HAP-1 (cell line): Measurements from ENCODE around the gene COL8A2.

Experiments used
- DNase-seq, 2 experiments: peaks; one replicate each; pipeline ENCODE4 v3.0.0-alpha.2; 2016 to 2020; ENCODE audit warnings: low spot score in 2 of 2
- H3K27me3 ChIP-seq: fragments of 250-450 bp; sonication (Bioruptor Pico); 2 replicates; pipeline ENCODE4 v1.5.1; 2020; ENCODE audit warnings: low read depth, mild to moderate bottlenecking, moderate library complexity
- H3K36me3 ChIP-seq: fragments of 250-450 bp; sonication (Bioruptor Pico); replicated peaks from 2 replicates; pipeline ENCODE4 v1.5.1; 2020; ENCODE audit warnings: mild to moderate bottlenecking
- H3K4me1 ChIP-seq: fragments of 250-450 bp; sonication (Bioruptor Pico); 2 replicates; pipeline ENCODE4 v1.5.1; 2020; ENCODE audit warnings: mild to moderate bottlenecking
- H3K4me3 ChIP-seq: fragments of 250-450 bp; sonication (Bioruptor Pico); 2 replicates; pipeline ENCODE4 v1.5.1; 2020; ENCODE audit warnings: mild to moderate bottlenecking, moderate library complexity
- H3K9me3 ChIP-seq: fragments of 250-450 bp; sonication (Bioruptor Pico); 2 replicates; pipeline ENCODE4 v1.5.1; 2020; ENCODE audit warnings: mild to moderate bottlenecking, moderate library complexity
- in situ Hi-C: fragments of 300-500 bp; cut with MboI; formaldehyde crosslinking; loops from 3 replicates; pipeline ENCODE4 v1.14.3; 2020; ENCODE audit warnings: low sequenced_read_pairs, inconsistent platforms, mixed read lengths

COL8A2 gene

DNA sequence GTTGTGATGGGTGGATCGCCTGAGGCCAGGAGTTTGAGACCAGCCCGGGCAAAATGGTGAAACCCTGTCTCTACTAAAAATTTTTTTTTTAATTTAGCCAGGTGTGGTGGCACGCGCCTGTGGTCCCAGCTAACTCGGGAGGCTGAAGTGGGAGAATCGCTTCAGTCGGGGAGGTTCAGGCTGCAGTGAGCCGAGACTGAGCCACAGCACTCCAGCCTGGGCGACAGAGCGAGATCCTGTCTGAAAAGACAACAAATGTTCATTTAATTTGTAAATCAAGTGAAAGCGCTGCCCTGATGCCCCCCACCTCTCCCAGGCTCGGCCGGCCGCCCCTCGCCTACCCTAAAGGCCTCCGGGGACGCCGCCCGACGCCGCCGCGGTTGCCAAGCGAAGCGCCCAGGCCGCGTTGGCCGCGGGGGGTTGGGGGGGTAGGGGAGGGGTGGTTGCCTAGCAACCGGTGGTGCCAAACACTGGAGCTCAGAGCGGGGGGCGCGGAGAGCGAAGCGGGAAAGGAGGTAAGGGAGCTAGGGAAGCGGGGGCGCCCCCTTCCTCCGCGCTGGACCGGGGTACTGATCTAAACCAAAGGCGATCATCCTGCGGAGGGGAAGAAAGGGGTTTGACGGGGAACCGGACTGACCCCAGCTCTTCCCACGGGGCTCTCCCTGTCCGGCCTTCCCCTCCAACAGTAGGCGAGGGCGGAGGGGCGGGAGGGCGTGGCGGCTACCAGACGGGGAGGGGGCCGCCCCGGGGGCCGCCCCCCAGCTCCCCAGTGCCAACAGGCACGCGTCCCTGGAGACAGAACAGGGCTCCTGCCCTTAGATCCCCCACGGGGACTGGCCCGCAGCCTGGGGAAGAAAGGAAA lies 41.2 kb downstream of the COL8A2 start, which contains the start of gene TEKT2:
TSS of gene TEKT2 (plus strand) at position 460 of the 862 bp plus-strand sequence. CDS start 828 bp downstream, outside the sequence.
- no peaks in the 10 kb centered on the region for H3K9me3 ChIP-seq
- H3K27me3 ChIP-seq = no peaks in the 10 kb centered on the region
- H3K36me3 ChIP-seq = peaks cover 2% of the 10 kb centered on the region; the same call in 1 of the 2 replicates
- no peak within 1 kb of the TSS for H3K4me3 ChIP-seq
- DNase-seq = no peak
- H3K4me1 ChIP-seq = peaks cover 3% of the 10 kb centered on the region
- in situ Hi-C loops = no loop called here

DNA sequence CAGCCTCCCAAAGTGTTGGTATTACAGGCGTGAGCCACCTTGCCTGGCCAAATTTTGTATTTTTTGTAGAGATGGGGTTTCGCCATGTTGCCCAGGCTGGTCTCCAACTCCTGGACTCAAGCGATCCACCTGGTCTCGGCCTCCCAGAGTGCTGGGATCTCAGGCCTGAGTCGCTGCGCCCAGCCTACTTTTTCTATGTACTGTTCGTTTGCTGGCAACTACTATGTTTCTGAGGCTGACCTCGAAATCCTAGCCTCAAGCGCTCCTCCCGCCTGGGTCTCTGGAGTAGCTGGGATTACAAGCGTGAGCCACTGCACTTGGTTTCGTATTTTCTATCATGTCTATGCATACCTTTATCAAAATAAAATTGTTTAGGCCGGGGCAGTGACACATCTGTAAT lies 41.8 kb downstream of the COL8A2 start:
- Histone ChIP-seq H3K27me3 (no peaks in the 10 kb centered on the region), H3K4me3 (no peak overlapping the region), H3K4me1 (peaks cover under 1% of the 10 kb centered on the region), H3K9me3 (no peaks in the 10 kb centered on the region), H3K36me3 (no peaks in the 10 kb centered on the region)
- in situ Hi-C loops = no loop called here
- DNase-seq = no peak

DNA sequence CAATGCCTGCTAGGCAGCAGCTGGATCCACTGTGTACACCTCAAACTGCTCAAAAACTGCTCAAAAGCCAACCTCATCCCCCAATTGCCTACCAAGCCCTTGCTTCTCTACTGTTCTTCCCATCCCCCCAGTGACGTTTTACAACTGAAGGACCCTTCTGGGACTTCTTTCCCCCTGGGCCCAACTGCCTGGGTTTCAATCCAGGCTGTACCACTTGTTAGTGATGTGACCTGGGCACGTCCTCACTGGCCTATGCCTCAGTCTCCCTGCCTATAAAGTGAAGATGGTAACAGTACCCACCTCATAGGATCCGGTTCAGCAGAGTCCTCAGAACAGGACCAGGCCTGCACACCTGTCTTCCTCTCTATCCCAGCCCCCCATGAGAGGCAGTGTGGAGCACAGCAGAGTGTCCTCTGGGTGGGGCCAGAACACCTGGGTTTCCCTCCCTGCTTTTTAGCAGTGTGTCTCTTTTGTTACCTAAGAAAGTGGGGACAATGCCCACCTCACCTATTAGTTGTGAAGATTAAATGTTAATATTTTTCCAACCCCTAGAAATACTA lies 43.0 kb downstream of the COL8A2 start:
- Histone ChIP-seq H3K9me3 (no peaks in the 10 kb centered on the region), H3K36me3 (no peaks in the 10 kb centered on the region), H3K27me3 (no peaks in the 10 kb centered on the region), H3K4me3 (no peak overlapping the region), H3K4me1 (peaks cover 1% of the 10 kb centered on the region; the same call in 1 of the 2 replicates)
- DNase-seq = no peak
- in situ Hi-C loops = no loop called here

DNA sequence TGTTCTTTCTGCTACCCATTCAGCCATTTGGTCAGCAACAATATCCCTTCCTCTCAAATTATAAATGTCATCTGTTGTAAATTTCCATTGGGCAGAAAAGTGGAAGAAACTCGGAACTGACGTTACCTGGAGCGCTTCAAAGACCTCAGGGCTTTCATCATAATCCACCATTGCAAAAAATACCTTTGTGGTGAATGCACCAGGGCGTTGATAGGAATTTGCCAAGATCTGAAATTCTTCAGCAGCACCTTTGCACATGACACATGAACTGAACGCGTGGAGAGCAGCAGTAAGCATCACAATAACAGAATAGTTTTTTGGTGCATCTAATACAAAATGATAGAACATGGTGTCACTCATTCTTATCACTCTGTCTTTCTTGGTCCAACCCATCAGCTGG lies 44.2 kb downstream of the COL8A2 start:
- H3K4me3 ChIP-seq = no peak overlapping the region
- H3K9me3 ChIP-seq = no peaks in the 10 kb centered on the region
- no peaks in the 10 kb centered on the region for H3K36me3 ChIP-seq
- peaks cover 3% of the 10 kb centered on the region; the same call in 1 of the 2 replicates for H3K4me1 ChIP-seq
- in situ Hi-C loops = no loop called here
- DNase-seq = no peak
- H3K27me3 ChIP-seq = no peaks in the 10 kb centered on the region

DNA sequence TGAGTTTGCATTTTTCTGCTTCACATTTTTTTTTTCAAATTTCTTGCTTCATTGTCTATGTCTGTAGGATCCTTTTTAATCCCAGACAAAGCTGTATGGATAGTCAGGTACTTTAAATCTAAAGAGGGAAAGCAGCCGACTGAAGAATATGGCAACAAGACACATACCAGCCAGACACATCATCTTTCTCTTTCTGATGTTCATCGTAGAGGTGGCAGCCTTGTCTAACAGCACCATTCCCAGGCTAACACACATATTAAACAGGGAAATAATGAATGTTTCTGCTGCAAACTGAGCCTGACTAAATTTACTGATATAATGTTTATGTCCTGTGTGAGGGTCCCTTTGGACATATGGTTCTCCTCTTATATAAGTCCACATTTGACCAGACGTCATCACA lies 44.8 kb downstream of the COL8A2 start:
- Histone ChIP-seq H3K9me3 (no peaks in the 10 kb centered on the region), H3K27me3 (no peaks in the 10 kb centered on the region), H3K4me3 (no peak overlapping the region), H3K4me1 (peaks cover 3% of the 10 kb centered on the region; the same call in 1 of the 2 replicates), H3K36me3 (no peaks in the 10 kb centered on the region)
- in situ Hi-C loops = no loop called here
- DNase-seq = no peak

DNA sequence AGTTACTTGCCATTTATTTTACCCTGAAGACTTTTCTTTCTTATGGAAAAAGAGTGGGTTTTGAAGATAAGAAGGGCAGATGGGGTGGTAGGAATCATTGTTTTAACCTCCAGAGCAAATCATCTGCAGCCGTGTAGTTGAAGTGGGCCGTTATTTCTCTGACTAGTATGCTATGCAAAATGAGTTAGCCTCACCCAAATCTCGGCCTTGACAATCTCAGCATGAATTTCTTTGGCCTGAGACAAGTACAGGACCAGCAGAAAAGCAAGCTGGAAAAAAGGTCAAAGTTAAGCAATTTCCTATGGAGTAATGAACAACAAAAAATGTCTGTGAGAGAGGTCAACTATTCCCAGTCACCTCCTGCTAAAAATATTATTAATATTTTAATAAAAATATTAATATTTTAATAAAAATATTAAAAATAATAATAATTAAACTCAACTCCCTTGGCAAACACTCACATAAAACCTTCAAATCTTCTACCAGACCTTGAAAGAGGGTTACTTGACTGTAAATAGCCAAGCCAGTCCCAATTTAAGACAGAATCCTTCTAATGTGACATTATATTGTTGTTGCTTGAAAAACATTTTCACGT lies 47.9 kb downstream of the COL8A2 start:
- Histone ChIP-seq H3K4me3 (no peak overlapping the region), H3K9me3 (no peaks in the 10 kb centered on the region), H3K27me3 (no peaks in the 10 kb centered on the region), H3K36me3 (no peaks in the 10 kb centered on the region), H3K4me1 (peaks cover 3% of the 10 kb centered on the region; the same call in 1 of the 2 replicates)
- in situ Hi-C loops = no loop called here
- DNase-seq = no peak

DNA sequence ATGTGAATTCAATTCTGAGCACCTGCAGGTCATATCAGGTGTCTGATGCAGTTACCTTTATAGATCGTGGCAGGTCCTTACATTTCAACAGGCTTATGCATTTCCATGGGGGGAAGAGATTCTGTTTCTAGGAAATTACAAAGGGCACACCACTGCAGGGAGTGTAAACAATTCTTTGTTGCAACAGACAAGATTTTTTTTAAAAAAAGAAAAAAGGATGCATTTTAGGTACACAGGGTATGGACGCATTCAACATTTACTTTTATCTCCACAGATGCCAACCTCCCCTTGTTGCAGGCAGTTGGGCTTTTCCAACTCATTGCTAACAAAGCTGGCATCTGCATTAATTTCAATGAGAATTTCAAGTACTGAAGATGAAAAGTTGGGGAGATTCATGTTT lies 54.7 kb downstream of the COL8A2 start:
- Histone ChIP-seq H3K4me1 (no peaks in the 10 kb centered on the region), H3K27me3 (no peaks in the 10 kb centered on the region), H3K9me3 (no peaks in the 10 kb centered on the region), H3K4me3 (no peak overlapping the region), H3K36me3 (no peaks in the 10 kb centered on the region)
- in situ Hi-C loops = no loop called here
- DNase-seq = no peak

DNA sequence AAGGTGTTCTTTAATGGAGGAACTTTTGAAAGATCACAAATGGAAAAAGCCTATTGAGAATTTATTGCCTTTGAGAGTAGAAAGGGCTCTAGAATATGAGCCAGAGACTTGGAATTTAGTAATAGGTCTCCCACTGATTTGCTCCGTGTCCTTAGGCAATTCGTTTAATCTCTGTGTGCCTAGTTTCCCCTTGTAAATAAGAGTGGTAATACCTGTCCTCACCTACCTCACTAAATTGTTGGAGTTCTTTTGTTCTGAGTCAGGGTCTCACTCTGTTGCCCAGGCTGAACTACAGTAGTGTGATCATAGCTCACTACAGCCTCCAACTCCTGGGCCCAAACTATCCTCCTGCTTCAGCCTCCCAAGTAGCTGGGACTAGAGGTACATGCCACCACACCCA lies 56.2 kb downstream of the COL8A2 start:
- H3K27me3 ChIP-seq = no peaks in the 10 kb centered on the region
- DNase-seq = no peak
- no peaks in the 10 kb centered on the region for H3K4me1 ChIP-seq
- in situ Hi-C loops = no loop called here
- H3K9me3 ChIP-seq = no peaks in the 10 kb centered on the region
- H3K36me3 ChIP-seq = no peaks in the 10 kb centered on the region
- H3K4me3 ChIP-seq = no peak overlapping the region

DNA sequence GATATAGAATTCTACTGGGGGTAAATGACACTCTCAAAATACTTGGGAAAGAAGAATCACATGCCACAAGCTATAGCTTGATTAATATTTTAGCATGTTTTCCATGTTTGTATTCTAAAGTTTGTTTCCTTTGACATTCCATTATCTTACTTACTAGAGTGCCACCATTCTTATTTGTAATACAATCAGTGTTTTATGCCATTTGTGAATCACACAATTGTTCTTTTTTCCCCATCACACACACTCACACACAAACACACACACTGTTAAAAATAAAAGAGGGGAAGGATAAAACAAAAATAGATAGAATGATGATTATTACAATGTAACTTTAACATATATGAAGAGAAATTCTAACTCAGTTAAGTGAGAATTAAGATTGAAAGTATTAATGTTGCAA lies 57.2 kb downstream of the COL8A2 start:
- Histone ChIP-seq H3K36me3 (no peaks in the 10 kb centered on the region), H3K9me3 (no peaks in the 10 kb centered on the region), H3K27me3 (no peaks in the 10 kb centered on the region), H3K4me1 (no peaks in the 10 kb centered on the region), H3K4me3 (no peak overlapping the region)
- in situ Hi-C loops = no loop called here
- no peak for DNase-seq

DNA sequence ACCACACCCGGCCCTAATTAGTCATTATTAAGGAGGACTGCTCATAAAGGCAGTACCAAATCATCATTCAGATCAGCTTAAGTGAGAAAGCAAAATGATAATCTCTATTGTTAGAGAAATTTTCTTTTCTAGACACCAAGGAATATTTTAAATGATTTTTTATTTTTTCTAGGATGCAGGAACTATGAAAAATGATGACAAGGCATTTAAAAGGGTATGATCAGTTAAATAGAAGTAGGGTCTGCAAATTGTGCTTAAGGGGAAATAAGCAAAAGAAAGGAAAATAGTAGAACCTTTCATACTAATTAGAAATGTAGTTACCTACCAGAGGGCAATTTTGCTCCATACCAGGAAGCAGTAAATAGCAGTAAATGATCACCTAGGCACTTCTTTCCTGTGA lies 62.7 kb downstream of the COL8A2 start:
- H3K36me3 ChIP-seq = no peaks in the 10 kb centered on the region
- no peak for DNase-seq
- H3K4me1 ChIP-seq = no peaks in the 10 kb centered on the region
- in situ Hi-C loops = no loop called here
- H3K9me3 ChIP-seq = no peaks in the 10 kb centered on the region
- no peak overlapping the region for H3K4me3 ChIP-seq
- no peaks in the 10 kb centered on the region for H3K27me3 ChIP-seq

DNA sequence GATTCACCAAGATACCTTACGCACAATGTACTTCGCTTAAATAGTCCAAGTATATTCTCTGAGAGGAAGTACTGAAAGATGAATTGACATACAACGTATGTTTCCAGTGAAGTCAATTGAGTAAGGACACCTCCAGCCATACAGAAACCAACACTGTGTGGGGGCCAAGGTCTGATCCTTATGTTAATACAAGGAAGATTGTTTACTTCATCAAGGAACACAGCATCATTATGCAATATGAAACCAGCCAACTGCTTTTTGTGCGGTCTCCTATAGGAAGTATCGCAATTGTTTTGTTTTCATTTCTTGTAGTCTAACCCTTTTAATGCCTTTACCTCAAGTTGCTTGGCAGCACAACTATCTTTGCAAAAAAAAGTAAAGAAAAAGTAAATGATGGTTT lies 69.3 kb downstream of the COL8A2 start:
- no peak for DNase-seq
- Histone ChIP-seq H3K36me3 (no peaks in the 10 kb centered on the region), H3K9me3 (no peaks in the 10 kb centered on the region), H3K4me3 (no peak overlapping the region), H3K27me3 (no peaks in the 10 kb centered on the region), H3K4me1 (no peaks in the 10 kb centered on the region)
- in situ Hi-C loops = no loop called here

DNA sequence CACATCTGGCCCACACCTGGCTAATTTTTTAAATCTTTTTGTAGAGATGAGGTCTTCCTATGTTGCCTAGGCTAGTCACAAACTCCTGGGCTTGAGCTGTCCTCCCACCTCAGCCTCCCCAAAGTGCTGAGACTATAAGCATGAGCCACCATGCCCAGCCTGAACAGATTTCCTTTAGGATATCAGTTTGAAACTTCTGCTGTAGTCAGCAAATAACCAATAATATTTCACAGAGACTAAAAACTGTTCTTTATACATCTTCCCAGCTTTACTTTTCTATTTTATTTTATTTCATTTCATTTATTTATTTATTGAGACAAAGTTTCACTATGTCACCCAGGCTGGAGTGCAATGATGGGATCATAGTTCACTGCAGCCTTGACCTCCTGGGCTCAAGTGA lies 71.0 kb downstream of the COL8A2 start:
- no peaks in the 10 kb centered on the region for H3K36me3 ChIP-seq
- no peaks in the 10 kb centered on the region for H3K27me3 ChIP-seq
- in situ Hi-C loops = no loop called here
- DNase-seq = no peak
- H3K4me1 ChIP-seq = no peaks in the 10 kb centered on the region
- H3K9me3 ChIP-seq = no peaks in the 10 kb centered on the region
- H3K4me3 ChIP-seq = no peak overlapping the region

DNA sequence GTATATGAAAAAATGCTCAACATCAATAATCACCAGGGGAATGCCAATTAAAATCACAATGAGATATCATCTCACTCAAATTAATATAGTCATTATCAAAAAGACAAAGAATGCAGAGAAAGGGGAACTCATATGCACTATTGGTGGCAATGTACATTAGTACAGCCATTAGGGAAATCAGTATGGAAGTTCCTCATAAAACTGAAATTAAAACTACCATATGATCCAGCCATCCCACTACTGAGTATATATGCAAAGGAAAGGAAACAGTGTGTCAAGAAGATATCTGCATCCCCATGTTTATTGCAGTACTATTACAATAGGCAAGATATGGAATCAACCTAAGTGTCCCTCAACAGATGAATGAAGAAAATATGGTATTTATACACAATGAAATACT lies 73.2 kb downstream of the COL8A2 start:
- H3K27me3 ChIP-seq = no peaks in the 10 kb centered on the region
- H3K4me3 ChIP-seq = no peak overlapping the region
- no peaks in the 10 kb centered on the region for H3K9me3 ChIP-seq
- no peak for DNase-seq
- no peaks in the 10 kb centered on the region for H3K4me1 ChIP-seq
- H3K36me3 ChIP-seq = no peaks in the 10 kb centered on the region
- in situ Hi-C loops = no loop called here
